A673 (cell line): Measurements from ENCODE around the gene CDCA4. TPM values are rescaled to one million over a fixed set of nuclear protein-coding genes. Genes with fewer than 3 reads are reported as not detected.
"Not testable (repeated sequence)": the region's sequence is repeated elsewhere in the genome, so short reads cannot be mapped to it uniquely, and the experiment has no call there.

Source experiments
- BruUV-seq: library from RNA; stranded (reverse); fragments of 400-500 nt; replicated peaks from 2 replicates; lab custom pipeline; 2021; lab: Mats Ljungman, UMichigan
- CTCF ChIA-PET: fragments of 300-600 bp; sonication (Branson Sonifier 250); formaldehyde crosslinking; loops from one replicate; lab custom pipeline; 2022; ENCODE audit warnings: antibody characterized with exemption; lab: Charles Lee
- POLR2A ChIA-PET: fragments of 300-600 bp; sonication (Branson Sonifier 250); formaldehyde crosslinking; loops from one replicate; lab custom pipeline; 2022; ENCODE audit warnings: antibody characterized with exemption; ENCODE audit not compliant: low non-redundant PET; lab: Charles Lee
- DNase-seq: peaks from one replicate; pipeline ENCODE4 v3.0.0-alpha.2; 2015; ENCODE audit warnings: low spot score
- H3K27ac ChIP-seq: fragments of 200-600 bp; sonication (generic); 2 replicates; pipeline ENCODE4 v1.5.1; 2016; ENCODE audit warnings: mixed run types, low read depth, mild to moderate bottlenecking, mixed read lengths, antibody characterized with exemption, low read length; ENCODE audit not compliant: poor library complexity, severe bottlenecking
- H3K27me3 ChIP-seq: fragments of 200-600 bp; sonication (generic); replicated peaks from 2 replicates; pipeline ENCODE4 v1.6.1; 2017; ENCODE audit warnings: mixed run types, low read depth, mild to moderate bottlenecking, mixed read lengths, antibody characterized with exemption, low read length; ENCODE audit not compliant: insufficient read depth, poor library complexity
- H3K36me3 ChIP-seq: fragments of 200-600 bp; sonication (generic); 2 replicates; pipeline ENCODE4 v1.6.1; 2016; ENCODE audit warnings: mixed run types, mild to moderate bottlenecking, mixed read lengths, antibody characterized with exemption, low read length; ENCODE audit not compliant: insufficient read depth, poor library complexity, severe bottlenecking
- H3K4me1 ChIP-seq: fragments of 200-600 bp; sonication (generic); 2 replicates; pipeline ENCODE4 v1.6.1; 2017; ENCODE audit warnings: mixed run types, mild to moderate bottlenecking, mixed read lengths, antibody characterized with exemption, low read length; ENCODE audit not compliant: insufficient read depth, poor library complexity, severe bottlenecking
- H3K4me3 ChIP-seq: fragments of 200-600 bp; sonication (generic); 2 replicates; pipeline ENCODE4 v1.5.1; 2016; ENCODE audit warnings: low read depth, mixed run types, mild to moderate bottlenecking, mixed read lengths, low read length; ENCODE audit not compliant: poor library complexity, severe bottlenecking
- H3K9me3 ChIP-seq: fragments of 200-600 bp; sonication (generic); 2 replicates; pipeline ENCODE4 v1.6.1; 2016; ENCODE audit warnings: mixed run types, low read depth, mild to moderate bottlenecking, mixed read lengths, antibody characterized with exemption, low read length; ENCODE audit not compliant: poor library complexity, severe bottlenecking
- CTCF ChIP-seq: fragments of 300-800, 200-600 bp; sonication (generic); conservative IDR thresholded peaks from 2 replicates; pipeline ENCODE4 v1.5.1; 2017; ENCODE audit warnings: low read depth, mild to moderate bottlenecking, antibody characterized with exemption, low read length, moderate library complexity, mixed read lengths
- EZH2 ChIP-seq: fragments of 200-600 bp; sonication (generic); IDR thresholded peaks from 2 replicates; pipeline ENCODE4 v1.6.1; 2017; ENCODE audit warnings: borderline replicate concordance, low read depth, mild to moderate bottlenecking, mixed read lengths, antibody characterized with exemption, low read length; ENCODE audit not compliant: poor library complexity, severe bottlenecking
- intact Hi-C: fragments of 100-400 bp; cut with micrococcal nuclease; formaldehyde crosslinking; loops from one replicate; pipeline ENCODE4 v1.10.0; 2022; ENCODE audit not compliant: unreplicated experiment
- total RNA-seq: library from RNA; stranded (reverse); gene quantifications from 2 replicates; pipeline ENCODE4 v1.2.3, GENCODE V29; 2021

The CDCA4 gene
- total RNA-seq, 1 experiment from 2014 or later, result 49.7 TPM

GRCh38 chr14:105034315-105035039 lies 13.6 kb upstream of the CDCA4 start:
- H3K4me1 ChIP-seq, result no peaks in the 10 kb centered on the region
- no peak overlapping the region for H3K4me3 ChIP-seq
- DNase-seq, result no peak
- POLR2A ChIA-PET, result no interaction called here
- BruUV-seq, result no TSS peak
- no peak overlapping the region for H3K27ac ChIP-seq
- CTCF ChIA-PET, result no interaction called here
- H3K9me3 ChIP-seq, result no peaks in the 10 kb centered on the region
- intact Hi-C loops, result no loop called here
- peaks cover 6% of the 10 kb centered on the region for H3K27me3 ChIP-seq
- TF ChIP-seq EZH2 (no peak), CTCF (no peak)
- H3K36me3 ChIP-seq, result no peaks in the 10 kb centered on the region

- H3K27me3 ChIP-seq, CTCF ChIA-PET, H3K36me3 ChIP-seq, POLR2A ChIA-PET, H3K27ac ChIP-seq, H3K9me3 ChIP-seq, H3K4me1 ChIP-seq, intact Hi-C loops, DNase-seq, BruUV-seq: not testable (repeated sequence)
- H3K4me3 ChIP-seq, result peak overlapping the region; percentile 41
Measured at GRCh38 chr14:105033412-105033900, 12.6 kb upstream of the CDCA4 start.

- H3K4me3 ChIP-seq, H3K27me3 ChIP-seq, POLR2A ChIA-PET, H3K4me1 ChIP-seq, BruUV-seq, intact Hi-C loops, DNase-seq, H3K9me3 ChIP-seq, H3K27ac ChIP-seq, H3K36me3 ChIP-seq, CTCF ChIA-PET: not testable (repeated sequence)
Measured at GRCh38 chr14:105032451-105032901, 11.6 kb upstream of the CDCA4 start.

GRCh38 chr14:105030836-105031396 lies 10.0 kb upstream of the CDCA4 start:
- Histone ChIP-seq H3K27ac (no peak overlapping the region), H3K36me3 (no peaks in the 10 kb centered on the region), H3K4me3 (no peak overlapping the region), H3K4me1 (no peaks in the 10 kb centered on the region), H3K9me3 (no peaks in the 10 kb centered on the region), H3K27me3 (peaks cover 6% of the 10 kb centered on the region)
- no peak for DNase-seq
- TF ChIP-seq CTCF (no peak), EZH2 (no peak)
- CTCF ChIA-PET, result no interaction called here
- intact Hi-C loops, result no loop called here
- no TSS peak for BruUV-seq
- POLR2A ChIA-PET, result no interaction called here
